Gastrocnemius medialis (tissue), 4 donors: ENCODE data around the gene JPH2.

Experiments
- POLR2A ChIP-seq, 2 donors: fragments of 450-650 bp; IDR thresholded peaks; one replicate each; pipeline ENCODE4 v1.6.1; 2017; ENCODE audit warnings: antibody characterized with exemption in 2 of 2, mild to moderate bottlenecking in 2 of 2, moderate library complexity in 2 of 2
- TF ChIP-seq, protein P1 (sequence below), 5 experiments: fragments of 450-650 bp in 3 of 5; fragments of 200-600 bp in 2 of 5; sonication (generic) in 2 of 5; IDR thresholded peaks in 4 of 5; conservative IDR thresholded peaks in 1 of 5; 1 replicate in 4 of 5; 2 replicates in 1 of 5; pipeline ENCODE4 v1.5.1; 2016 to 2019; ENCODE audit warnings: antibody characterized with exemption in 5 of 5, mild to moderate bottlenecking in 3 of 5, moderate library complexity in 3 of 5

DNA sequence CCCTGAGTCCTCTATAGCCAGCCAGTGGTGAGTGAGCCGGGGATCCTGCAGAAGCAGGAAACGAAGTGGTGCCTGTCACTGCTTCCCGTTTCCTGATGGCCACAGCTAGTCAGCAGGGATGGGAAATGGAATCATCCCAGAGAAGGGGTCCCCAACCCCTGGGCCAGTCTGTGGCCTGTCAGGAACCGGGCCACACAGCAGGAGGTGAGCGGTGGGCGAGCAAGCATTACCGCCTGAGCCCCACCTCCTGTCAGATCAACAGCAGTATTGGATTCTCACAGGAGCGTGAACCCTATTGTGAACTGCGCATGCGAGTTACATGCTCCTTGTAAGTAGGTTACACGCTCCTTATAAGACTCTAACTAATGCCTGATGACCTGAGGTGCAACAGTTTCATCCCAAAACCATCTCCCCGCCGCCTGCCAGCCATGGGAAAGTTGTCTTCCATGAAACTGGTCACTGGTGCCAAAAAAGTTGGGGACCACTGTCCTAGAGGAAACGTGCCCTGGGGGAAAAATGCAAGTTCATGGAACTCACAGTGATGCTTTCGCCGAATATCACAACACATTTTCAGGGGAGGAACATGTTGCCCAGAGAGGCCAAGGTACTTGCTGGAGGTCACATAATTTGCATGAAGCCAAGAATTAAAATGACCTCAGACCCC is 113.8 kb downstream of the JPH2 start:
- TF ChIP-seq, protein P1, sequence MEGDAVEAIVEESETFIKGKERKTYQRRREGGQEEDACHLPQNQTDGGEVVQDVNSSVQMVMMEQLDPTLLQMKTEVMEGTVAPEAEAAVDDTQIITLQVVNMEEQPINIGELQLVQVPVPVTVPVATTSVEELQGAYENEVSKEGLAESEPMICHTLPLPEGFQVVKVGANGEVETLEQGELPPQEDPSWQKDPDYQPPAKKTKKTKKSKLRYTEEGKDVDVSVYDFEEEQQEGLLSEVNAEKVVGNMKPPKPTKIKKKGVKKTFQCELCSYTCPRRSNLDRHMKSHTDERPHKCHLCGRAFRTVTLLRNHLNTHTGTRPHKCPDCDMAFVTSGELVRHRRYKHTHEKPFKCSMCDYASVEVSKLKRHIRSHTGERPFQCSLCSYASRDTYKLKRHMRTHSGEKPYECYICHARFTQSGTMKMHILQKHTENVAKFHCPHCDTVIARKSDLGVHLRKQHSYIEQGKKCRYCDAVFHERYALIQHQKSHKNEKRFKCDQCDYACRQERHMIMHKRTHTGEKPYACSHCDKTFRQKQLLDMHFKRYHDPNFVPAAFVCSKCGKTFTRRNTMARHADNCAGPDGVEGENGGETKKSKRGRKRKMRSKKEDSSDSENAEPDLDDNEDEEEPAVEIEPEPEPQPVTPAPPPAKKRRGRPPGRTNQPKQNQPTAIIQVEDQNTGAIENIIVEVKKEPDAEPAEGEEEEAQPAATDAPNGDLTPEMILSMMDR (IDR thresholded peaks at IDR 0.05 in 4 of 5, conservative IDR thresholded peaks at IDR 0.05 in 1 of 5): no peak
- no peak for TF ChIP-seq POLR2A (IDR thresholded peaks at IDR 0.05)
